ENCODE data around the gene TNFSF10.

The TNFSF10 gene

GRCh38 chr3:172546628-172547214 is 23.5 kb upstream of the TNFSF10 start:
- Histone ChIP-seq H3K4me3 (ENCODE audit: low read depth, low read length, poor library complexity, severe bottlenecking) (no peak overlapping the region), H3K9me2 (ENCODE audit: low read depth, low read length) (no peaks in the 10 kb centered on the region), H4K20me1 (ENCODE audit: insufficient read depth, low read length) (no peaks in the 10 kb centered on the region), H3K4me1 (ENCODE audit: insufficient read depth, low read length, severe bottlenecking) (no peaks in the 10 kb centered on the region), H3K9me3 (ENCODE audit: low read length) (no peaks in the 10 kb centered on the region), H2AFZ (ENCODE audit: low read length) (no peak overlapping the region), H3K36me3 (ENCODE audit: insufficient read depth, low read length) (no peaks in the 10 kb centered on the region), H3K9ac (ENCODE audit: low read length) (no peak overlapping the region), H3F3A (ENCODE audit: insufficient read depth, low read length) (no peaks in the 10 kb centered on the region), H3K27ac (ENCODE audit: low read depth, low read length, poor library complexity, severe bottlenecking) (no peak overlapping the region), H3K27me3 (ENCODE audit: insufficient read depth, low read length) (no peaks in the 10 kb centered on the region), H3K79me2 (ENCODE audit: insufficient read depth, low read length) (no peaks in the 10 kb centered on the region), H3K4me2 (ENCODE audit: low read length) (no peak overlapping the region)
- no peak for TF ChIP-seq CTCF (IDR thresholded peaks at IDR 0.05; ENCODE audit: low read length)
- TF ChIP-seq EZH2 (IDR thresholded peaks at IDR 0.05; ENCODE audit: borderline replicate concordance, low read length): no peak

DNA sequence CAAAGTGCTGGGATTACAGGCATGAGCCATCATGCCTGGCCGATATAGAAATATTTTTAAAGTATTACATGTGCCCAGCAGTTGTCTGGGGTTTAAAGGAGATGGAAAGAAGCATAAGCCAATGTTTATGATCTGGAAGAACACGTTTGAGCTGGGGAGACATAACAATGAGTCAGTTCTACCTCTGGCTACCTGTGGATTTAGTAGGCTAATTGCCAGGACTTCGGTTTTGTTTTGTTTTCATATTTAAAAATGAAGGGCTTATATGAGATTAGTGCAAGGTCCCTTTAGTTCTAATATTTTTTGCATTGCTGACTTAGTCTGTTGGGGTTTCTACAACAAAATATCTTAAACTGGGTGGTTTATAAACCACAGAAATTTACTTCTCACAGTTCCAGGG is 22.9 kb upstream of the TNFSF10 start:
- H3K9me3 ChIP-seq (ENCODE audit: low read length): no peaks in the 10 kb centered on the region
- H3K4me2 ChIP-seq (ENCODE audit: low read length): no peak overlapping the region
- TF ChIP-seq CTCF (IDR thresholded peaks at IDR 0.05; ENCODE audit: low read length) (no peak), EZH2 (IDR thresholded peaks at IDR 0.05; ENCODE audit: borderline replicate concordance, low read length) (no peak)
- no peak overlapping the region for H3K4me3 ChIP-seq (ENCODE audit: low read depth, low read length, poor library complexity, severe bottlenecking)
- H2AFZ ChIP-seq (ENCODE audit: low read length): no peak overlapping the region
- no peaks in the 10 kb centered on the region for H3K27me3 ChIP-seq (ENCODE audit: insufficient read depth, low read length)
- H3K36me3 ChIP-seq (ENCODE audit: insufficient read depth, low read length): no peaks in the 10 kb centered on the region
- H4K20me1 ChIP-seq (ENCODE audit: insufficient read depth, low read length): no peaks in the 10 kb centered on the region
- no peaks in the 10 kb centered on the region for H3K9me2 ChIP-seq (ENCODE audit: low read depth, low read length)
- H3K9ac ChIP-seq (ENCODE audit: low read length): no peak overlapping the region
- H3F3A ChIP-seq (ENCODE audit: insufficient read depth, low read length): no peaks in the 10 kb centered on the region
- no peaks in the 10 kb centered on the region for H3K4me1 ChIP-seq (ENCODE audit: insufficient read depth, low read length, severe bottlenecking)
- H3K27ac ChIP-seq (ENCODE audit: low read depth, low read length, poor library complexity, severe bottlenecking): no peak overlapping the region
- H3K79me2 ChIP-seq (ENCODE audit: insufficient read depth, low read length): no peaks in the 10 kb centered on the region

DNA sequence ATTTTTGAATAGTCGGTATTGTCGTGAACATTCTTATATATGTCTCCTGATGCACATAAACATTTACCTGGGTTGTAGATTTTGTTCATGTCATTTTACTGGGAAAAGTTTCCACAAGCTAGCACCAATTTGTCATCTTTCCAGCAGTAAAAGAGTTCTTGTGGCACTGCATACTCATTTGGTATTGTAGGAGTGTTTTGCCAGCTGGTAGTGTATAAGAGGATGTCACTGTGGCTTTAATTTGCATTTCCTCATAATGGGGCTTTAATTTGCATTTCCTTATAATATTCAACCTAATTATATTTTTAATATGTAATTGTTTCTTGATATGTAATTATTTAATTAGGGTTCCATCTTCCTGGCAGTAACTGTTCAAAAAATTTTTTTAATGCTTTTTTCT is 21.2 kb upstream of the TNFSF10 start:
- no peak for TF ChIP-seq EZH2 (IDR thresholded peaks at IDR 0.05; ENCODE audit: borderline replicate concordance, low read length)
- no peak for TF ChIP-seq CTCF (IDR thresholded peaks at IDR 0.05; ENCODE audit: low read length)

More for the DNA sequence above, 21.2 kb upstream of the TNFSF10 start:
- Histone ChIP-seq H3K27ac (ENCODE audit: low read depth, low read length, poor library complexity, severe bottlenecking) (no peak overlapping the region), H4K20me1 (ENCODE audit: insufficient read depth, low read length) (no peaks in the 10 kb centered on the region), H3K9me2 (ENCODE audit: low read depth, low read length) (no peaks in the 10 kb centered on the region), H3F3A (ENCODE audit: insufficient read depth, low read length) (no peaks in the 10 kb centered on the region), H3K4me1 (ENCODE audit: insufficient read depth, low read length, severe bottlenecking) (no peaks in the 10 kb centered on the region), H3K4me3 (ENCODE audit: low read depth, low read length, poor library complexity, severe bottlenecking) (no peak overlapping the region), H3K27me3 (ENCODE audit: insufficient read depth, low read length) (no peaks in the 10 kb centered on the region), H3K4me2 (ENCODE audit: low read length) (no peak overlapping the region), H3K9me3 (ENCODE audit: low read length) (no peaks in the 10 kb centered on the region), H3K79me2 (ENCODE audit: insufficient read depth, low read length) (no peaks in the 10 kb centered on the region), H3K9ac (ENCODE audit: low read length) (no peak overlapping the region), H3K36me3 (ENCODE audit: insufficient read depth, low read length) (no peaks in the 10 kb centered on the region), H2AFZ (ENCODE audit: low read length) (no peak overlapping the region)

Measured in OCI-LY1 (cell line).